ENCODE results near the gene BMPR1B. TPM values are rescaled to one million over a fixed set of nuclear protein-coding genes. Genes with fewer than 3 reads are reported as not detected.

Gene BMPR1B
- total RNA-seq, 6 experiments from 2014 or later = 0.31 to 1.6 (median 0.62) TPM

- intact Hi-C loops (cut with DNase I) = no loop called here
- TF ChIP-seq CTCF (IDR thresholded peaks at IDR 0.05) = no peak
- no peak for TF ChIP-seq POLR2A (IDR thresholded peaks at IDR 0.05)
- no peak for ATAC-seq
- H3K27me3 ChIP-seq = no peaks in the 10 kb centered on the region
- no peak for DNase-seq
- no peak overlapping the region for H3K4me3 ChIP-seq
- H3K27ac ChIP-seq = no peak overlapping the region
- 46% methylated on average over 4 of the region's 4 CpGs for WGBS (ENCODE audit: insufficient coverage, low coverage, low lambda C conversion rate, missing lambda C conversion rate)
- no peaks in the 10 kb centered on the region for H3K4me1 ChIP-seq
- no peaks in the 10 kb centered on the region for H3K9me3 ChIP-seq
- H3K36me3 ChIP-seq = no peaks in the 10 kb centered on the region
These were observed 210.7 kb downstream of the BMPR1B start for GRCh38 chr4:94968493-94968892.

GRCh38 chr4:94970650-94971049, 212.9 kb downstream of the BMPR1B start:
- no peak for TF ChIP-seq POLR2A (IDR thresholded peaks at IDR 0.05)
- no peak for TF ChIP-seq CTCF (IDR thresholded peaks at IDR 0.05)
- H3K9me3 ChIP-seq = no peaks in the 10 kb centered on the region
- no peaks in the 10 kb centered on the region for H3K36me3 ChIP-seq
- WGBS (ENCODE audit: insufficient coverage, low coverage, low lambda C conversion rate, missing lambda C conversion rate) = 12% methylated on average over 1 of the region's 1 CpG
- H3K27me3 ChIP-seq = no peaks in the 10 kb centered on the region
- no peak overlapping the region for H3K4me3 ChIP-seq
- H3K4me1 ChIP-seq = no peaks in the 10 kb centered on the region
- DNase-seq = no peak
- intact Hi-C loops (cut with DNase I) = no loop called here
- H3K27ac ChIP-seq = no peak overlapping the region
- ATAC-seq = no peak

GRCh38 chr4:94974773-94975172, 217.0 kb downstream of the BMPR1B start:
- WGBS (ENCODE audit: insufficient coverage, low coverage, low lambda C conversion rate, missing lambda C conversion rate) = 84% methylated on average over 3 of the region's 3 CpGs
- intact Hi-C loops (cut with DNase I) = no loop called here
- DNase-seq (no peak), ATAC-seq (no peak)
- no peak overlapping the region for H3K27ac ChIP-seq
- no peaks in the 10 kb centered on the region for H3K4me1 ChIP-seq
- no peaks in the 10 kb centered on the region for H3K36me3 ChIP-seq
- no peaks in the 10 kb centered on the region for H3K27me3 ChIP-seq
- H3K9me3 ChIP-seq = no peaks in the 10 kb centered on the region
- TF ChIP-seq CTCF (IDR thresholded peaks at IDR 0.05) = no peak
- no peak for TF ChIP-seq POLR2A (IDR thresholded peaks at IDR 0.05)
- no peak overlapping the region for H3K4me3 ChIP-seq

- DNase-seq = no peak
- 20% methylated on average over 1 of the region's 1 CpG for WGBS (ENCODE audit: insufficient coverage, low coverage, low lambda C conversion rate, missing lambda C conversion rate)
- no peaks in the 10 kb centered on the region for H3K27me3 ChIP-seq
- intact Hi-C loops (cut with DNase I) = no loop called here
- no peaks in the 10 kb centered on the region for H3K4me1 ChIP-seq
- no peaks in the 10 kb centered on the region for H3K9me3 ChIP-seq
- no peaks in the 10 kb centered on the region for H3K36me3 ChIP-seq
- no peak for ATAC-seq
- no peak overlapping the region for H3K4me3 ChIP-seq
- TF ChIP-seq POLR2A (IDR thresholded peaks at IDR 0.05) (no peak), CTCF (IDR thresholded peaks at IDR 0.05) (no peak)
- no peak overlapping the region for H3K27ac ChIP-seq
These were observed 218.7 kb downstream of the BMPR1B start for GRCh38 chr4:94976371-94977011.

GRCh38 chr4:94978904-94979303, 221.1 kb downstream of the BMPR1B start:
- ATAC-seq (no peak), DNase-seq (no peak)
- no peak overlapping the region for H3K27ac ChIP-seq
- intact Hi-C loops (cut with DNase I) = no loop called here
- TF ChIP-seq CTCF (IDR thresholded peaks at IDR 0.05) (no peak), POLR2A (IDR thresholded peaks at IDR 0.05) (no peak)
- H3K4me1 ChIP-seq = no peaks in the 10 kb centered on the region
- H3K27me3 ChIP-seq = no peaks in the 10 kb centered on the region
- WGBS (ENCODE audit: insufficient coverage, low coverage, low lambda C conversion rate, missing lambda C conversion rate) = 53% methylated on average over 3 of the region's 3 CpGs
- no peaks in the 10 kb centered on the region for H3K9me3 ChIP-seq
- no peak overlapping the region for H3K4me3 ChIP-seq
- no peaks in the 10 kb centered on the region for H3K36me3 ChIP-seq

All from right lobe of liver (tissue), 6 donors.